HepG2 (cell line): Measurements from ENCODE around the gene SRPRB.

Experiments used
- CTCF ChIP-seq: sonication (generic); formaldehyde crosslinking; IDR thresholded peaks from 2 replicates; pipeline ENCODE4 v1.5.0; 2020; ENCODE audit warnings: mild to moderate bottlenecking, missing genetic modification reagents, moderate library complexity
- FLYWCH1 ChIP-seq: sonication (generic); formaldehyde crosslinking; IDR thresholded peaks from 2 replicates; pipeline ENCODE4 v1.8.1; 2023; ENCODE audit warnings: mild to moderate bottlenecking, missing genetic modification reagents
- ZNF264 ChIP-seq: sonication (generic); formaldehyde crosslinking; IDR thresholded peaks from 2 replicates; pipeline ENCODE4 v1.4.0; 2020; ENCODE audit warnings: missing genetic modification reagents
- TF ChIP-seq, protein P1 (sequence below): sonication (generic); formaldehyde crosslinking; IDR thresholded peaks from 2 replicates; pipeline ENCODE4 v1.4.0; 2020; ENCODE audit warnings: missing genetic modification reagents

DNA sequence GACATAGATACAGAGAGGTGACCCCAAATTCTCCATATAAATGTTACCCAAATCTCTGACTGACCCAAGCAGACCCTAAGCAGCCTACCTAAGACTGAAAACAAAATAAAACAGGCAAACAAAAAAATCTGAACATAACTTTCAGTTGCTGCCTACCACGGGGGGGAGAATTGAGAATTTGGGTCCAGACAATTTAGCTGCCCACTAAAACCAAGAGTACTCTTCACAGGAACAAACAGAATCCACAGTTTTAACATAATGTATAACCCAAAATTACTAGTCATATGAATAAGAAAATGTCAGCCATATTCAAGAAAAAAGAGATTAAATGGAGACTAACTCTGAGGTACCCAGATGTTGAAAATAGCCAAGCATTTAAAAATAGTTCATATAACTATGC lies 44.4 kb downstream of the SRPRB start:
- TF ChIP-seq, protein P1, sequence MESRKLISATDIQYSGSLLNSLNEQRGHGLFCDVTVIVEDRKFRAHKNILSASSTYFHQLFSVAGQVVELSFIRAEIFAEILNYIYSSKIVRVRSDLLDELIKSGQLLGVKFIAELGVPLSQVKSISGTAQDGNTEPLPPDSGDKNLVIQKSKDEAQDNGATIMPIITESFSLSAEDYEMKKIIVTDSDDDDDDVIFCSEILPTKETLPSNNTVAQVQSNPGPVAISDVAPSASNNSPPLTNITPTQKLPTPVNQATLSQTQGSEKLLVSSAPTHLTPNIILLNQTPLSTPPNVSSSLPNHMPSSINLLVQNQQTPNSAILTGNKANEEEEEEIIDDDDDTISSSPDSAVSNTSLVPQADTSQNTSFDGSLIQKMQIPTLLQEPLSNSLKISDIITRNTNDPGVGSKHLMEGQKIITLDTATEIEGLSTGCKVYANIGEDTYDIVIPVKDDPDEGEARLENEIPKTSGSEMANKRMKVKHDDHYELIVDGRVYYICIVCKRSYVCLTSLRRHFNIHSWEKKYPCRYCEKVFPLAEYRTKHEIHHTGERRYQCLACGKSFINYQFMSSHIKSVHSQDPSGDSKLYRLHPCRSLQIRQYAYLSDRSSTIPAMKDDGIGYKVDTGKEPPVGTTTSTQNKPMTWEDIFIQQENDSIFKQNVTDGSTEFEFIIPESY (CRISPR knock-in tag): no peak
- TF ChIP-seq FLYWCH1 (CRISPR knock-in tag): no peak
- TF ChIP-seq ZNF264 (CRISPR knock-in tag): no peak
- TF ChIP-seq CTCF: no peak
